ENCODE measurements around the gene FHOD3.

GRCh38 chr18:36782710-36783109 is 485.2 kb downstream of the FHOD3 start:
- no peak for TF ChIP-seq EZH2 (IDR thresholded peaks at IDR 0.05; ENCODE audit: borderline replicate concordance, insufficient read depth, low read depth, low read length, poor library complexity, severe bottlenecking)
- TF ChIP-seq, protein P1, sequence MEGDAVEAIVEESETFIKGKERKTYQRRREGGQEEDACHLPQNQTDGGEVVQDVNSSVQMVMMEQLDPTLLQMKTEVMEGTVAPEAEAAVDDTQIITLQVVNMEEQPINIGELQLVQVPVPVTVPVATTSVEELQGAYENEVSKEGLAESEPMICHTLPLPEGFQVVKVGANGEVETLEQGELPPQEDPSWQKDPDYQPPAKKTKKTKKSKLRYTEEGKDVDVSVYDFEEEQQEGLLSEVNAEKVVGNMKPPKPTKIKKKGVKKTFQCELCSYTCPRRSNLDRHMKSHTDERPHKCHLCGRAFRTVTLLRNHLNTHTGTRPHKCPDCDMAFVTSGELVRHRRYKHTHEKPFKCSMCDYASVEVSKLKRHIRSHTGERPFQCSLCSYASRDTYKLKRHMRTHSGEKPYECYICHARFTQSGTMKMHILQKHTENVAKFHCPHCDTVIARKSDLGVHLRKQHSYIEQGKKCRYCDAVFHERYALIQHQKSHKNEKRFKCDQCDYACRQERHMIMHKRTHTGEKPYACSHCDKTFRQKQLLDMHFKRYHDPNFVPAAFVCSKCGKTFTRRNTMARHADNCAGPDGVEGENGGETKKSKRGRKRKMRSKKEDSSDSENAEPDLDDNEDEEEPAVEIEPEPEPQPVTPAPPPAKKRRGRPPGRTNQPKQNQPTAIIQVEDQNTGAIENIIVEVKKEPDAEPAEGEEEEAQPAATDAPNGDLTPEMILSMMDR (IDR thresholded peaks at IDR 0.05): no peak

Measured in B cell (primary cell).